Right renal cortex interstitium (tissue), 3 donors: ENCODE data around the gene DDX21. TPM values are rescaled to one million over a fixed set of nuclear protein-coding genes. Genes with fewer than 3 reads are reported as not detected.
"Not testable (repeated sequence)": the region's sequence is repeated elsewhere in the genome, so short reads cannot be mapped to it uniquely, and the experiment has no call there.

Experiments used
- DNase-seq, 3 donors: peaks; one replicate each; pipeline ENCODE4 v3.0.0-alpha.2; 2013; ENCODE audit warnings: low read depth in 3 of 3, low spot score in 2 of 3
- polyA plus RNA-seq, 3 donors: library from polyadenylated mRNA; unstranded; fragments of 120-200 nt; gene quantifications; one replicate each; pipeline ENCODE4 v1.2.1, GENCODE V29; 2013; ENCODE audit not compliant: insufficient read length in 3 of 3

Gene DDX21
- polyA plus RNA-seq, 3 donors = 55.6 to 59.7 (median 58.1) TPM

- no peak for DNase-seq
Observed at GRCh38 chr10:68987611-68988010, 31.6 kb downstream of the DDX21 start.

GRCh38 chr10:68988530-68989316 is 32.8 kb downstream of the DDX21 start, which contains the start of gene KIFBP:
KIFBP (plus strand) TSS chr10:68988803; CDS start chr10:68988833, 30 bp downstream.
- peak; percentile 91 to 93 (median 93) for DNase-seq

- peak in 1 of 3 donors; percentile 10 for DNase-seq
Observed at GRCh38 chr10:68989317-68989990, 33.5 kb downstream of the DDX21 start.

- DNase-seq = peak in 1 of 3 donors; percentile 26
Observed at GRCh38 chr10:68992636-68993440, 36.9 kb downstream of the DDX21 start.

DNA sequence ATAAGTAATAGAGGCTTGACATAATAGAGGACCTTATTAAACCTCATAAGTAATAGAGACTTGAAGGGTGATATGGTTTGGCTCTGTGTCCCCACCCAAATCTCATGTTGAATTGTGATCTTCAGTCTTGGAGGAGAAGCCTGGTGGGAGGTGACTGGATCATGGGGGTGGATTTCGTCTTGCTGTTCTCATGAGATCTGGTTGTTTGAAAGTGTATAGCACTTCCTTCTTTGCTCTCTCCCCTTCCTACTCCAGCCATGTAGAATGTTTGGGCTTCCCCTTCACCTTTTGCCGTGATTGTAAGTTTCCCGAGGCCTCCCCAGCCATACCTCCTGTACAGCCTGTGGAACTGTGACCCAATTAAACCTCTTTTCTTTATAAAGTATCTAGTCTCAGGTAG is 41.2 kb downstream of the DDX21 start:
- no peak for DNase-seq

GRCh38 chr10:69004821-69005220 is 48.9 kb downstream of the DDX21 start:
- DNase-seq = no peak

DNA sequence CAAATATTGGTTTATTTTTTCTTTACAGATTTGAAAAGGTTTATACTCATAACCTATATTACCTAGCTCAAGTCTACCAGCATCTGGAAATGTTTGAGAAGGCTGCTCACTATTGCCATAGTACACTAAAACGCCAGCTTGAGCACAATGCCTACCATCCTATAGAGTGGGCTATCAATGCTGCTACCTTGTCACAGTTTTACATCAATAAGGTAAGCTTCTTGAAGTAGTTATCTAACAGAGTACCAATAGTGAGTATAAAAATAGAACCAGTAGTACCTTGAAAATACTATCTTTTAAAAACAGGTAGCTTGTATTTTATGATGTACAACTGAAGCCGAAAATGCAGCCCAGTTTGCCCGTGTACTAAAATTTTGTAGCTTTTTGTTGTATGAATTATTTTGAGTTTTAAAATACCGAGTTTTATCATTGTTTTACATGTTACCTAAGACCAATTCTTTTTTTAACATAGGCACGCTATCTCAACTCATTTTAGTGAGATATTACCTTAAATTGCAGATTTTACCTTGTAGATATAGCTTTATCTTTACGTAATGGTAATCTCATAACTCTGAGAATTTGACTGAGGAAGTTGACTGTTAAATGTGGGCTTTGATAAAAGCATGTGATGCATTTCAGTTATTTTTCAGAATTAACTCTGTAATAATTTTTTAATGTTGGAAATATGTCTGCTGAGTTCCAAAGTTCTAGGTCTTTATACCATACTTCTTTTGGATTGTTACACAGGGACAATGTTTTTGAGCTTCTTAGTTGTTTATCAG is 49.9 kb downstream of the DDX21 start:
- no peak for DNase-seq

- no peak for DNase-seq
Observed at GRCh38 chr10:69007260-69007659, 51.3 kb downstream of the DDX21 start.

GRCh38 chr10:69009360-69009759 is 53.4 kb downstream of the DDX21 start:
- DNase-seq = no peak

DNA sequence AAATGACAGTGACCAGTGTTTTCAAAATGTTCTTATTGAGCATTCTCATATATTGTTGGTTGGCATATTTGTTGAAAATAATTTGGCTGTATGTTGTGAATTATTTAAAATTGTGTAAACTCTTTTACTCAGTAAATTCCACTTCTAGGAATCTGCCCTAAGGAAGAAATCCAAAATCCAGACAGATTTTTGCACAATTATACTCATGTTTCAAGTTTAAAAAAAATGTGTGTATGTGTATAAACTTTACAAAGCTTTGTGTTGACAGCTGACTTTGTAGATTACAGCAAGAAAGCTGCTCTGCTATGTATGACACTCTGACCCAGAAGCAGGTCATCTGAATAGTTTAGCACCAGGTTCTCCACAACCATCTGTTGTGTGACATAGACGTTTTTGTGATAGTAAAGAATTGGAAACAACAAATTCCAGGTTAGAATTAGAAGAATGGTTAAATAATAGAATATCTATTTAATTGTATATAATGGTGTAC is 54.2 kb downstream of the DDX21 start:
- no peak for DNase-seq

- DNase-seq = not testable (repeated sequence)
Observed at GRCh38 chr10:69012778-69013177, 56.8 kb downstream of the DDX21 start.

- DNase-seq = no peak
Observed at GRCh38 chr10:69014171-69014570, 58.2 kb downstream of the DDX21 start.

DNA sequence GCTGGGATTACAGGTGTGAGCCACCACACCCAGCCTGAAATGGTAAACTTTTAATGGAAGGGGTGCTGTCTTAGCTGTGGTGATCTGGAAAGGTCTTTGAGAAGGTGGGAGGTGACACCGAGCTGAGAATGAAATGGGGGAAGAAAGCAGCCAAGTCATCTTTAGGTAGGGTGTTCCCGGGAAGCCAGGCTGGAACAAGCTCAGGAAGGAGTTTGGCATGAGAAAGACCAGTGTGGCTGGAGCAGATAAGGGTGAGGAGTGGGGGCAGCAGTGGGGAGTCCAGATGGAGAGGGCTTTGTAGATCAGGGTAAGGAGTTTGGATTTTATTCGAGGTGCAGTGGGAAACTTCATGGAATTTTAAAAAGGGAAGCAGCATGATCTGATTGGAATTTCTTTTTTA is 62.6 kb downstream of the DDX21 start:
- DNase-seq = no peak

DNA sequence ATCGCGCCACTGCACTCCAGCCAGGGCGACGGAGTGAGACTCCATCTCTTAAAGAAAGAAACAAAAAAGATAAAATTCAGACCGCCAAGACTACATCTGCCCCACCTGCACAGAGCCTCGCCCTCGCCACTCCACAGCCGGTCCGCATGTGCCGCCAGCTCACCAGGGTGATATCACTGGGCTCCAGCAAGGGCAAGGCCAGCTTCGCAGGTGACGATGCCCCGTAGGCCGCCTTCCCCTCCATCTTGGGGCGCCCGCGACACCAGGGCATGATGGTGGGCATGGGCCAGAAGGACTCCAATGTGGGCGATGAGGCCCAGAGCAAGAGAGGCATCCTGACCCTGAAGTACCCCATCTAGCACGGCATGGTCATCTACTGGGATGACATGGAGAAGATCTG is 66.6 kb downstream of the DDX21 start:
- DNase-seq = no peak

- no peak for DNase-seq
Observed at GRCh38 chr10:69025370-69025896, 69.5 kb downstream of the DDX21 start.

- no peak for DNase-seq
Observed at GRCh38 chr10:69033256-69033655, 77.3 kb downstream of the DDX21 start.
